OCI-LY7 (cell line): Measurements from ENCODE around the gene RADIL. TPM values are rescaled to one million over a fixed set of nuclear protein-coding genes. Genes with fewer than 3 reads are reported as not detected.

ENCODE experiments used
- BruUV-seq: library from RNA; stranded (reverse); fragments of 400-500 nt; replicated peaks from 2 replicates; lab custom pipeline; 2021; lab: Mats Ljungman, UMichigan
- CTCF ChIA-PET: fragments of 300-600 bp; sonication (Branson Sonifier 250); formaldehyde crosslinking; loops from one replicate; lab custom pipeline; 2022; ENCODE audit warnings: antibody characterized with exemption; ENCODE audit not compliant: unreplicated experiment; lab: Charles Lee
- POLR2A ChIA-PET: fragments of 300-600 bp; sonication (Branson Sonifier 250); formaldehyde crosslinking; loops from one replicate; lab custom pipeline; 2022; ENCODE audit warnings: antibody characterized with exemption; lab: Charles Lee
- DNase-seq: peaks from one replicate; pipeline ENCODE4 v3.0.0-alpha.2; 2015; ENCODE audit warnings: low spot score
- H2AFZ ChIP-seq: fragments of 200-600 bp; sonication (generic), shearing (Covaris generic); 2 replicates; pipeline ENCODE4 v1.6.1; 2014; ENCODE audit warnings: mild to moderate bottlenecking, antibody characterized with exemption, low read length, moderate library complexity
- H3K27ac ChIP-seq: fragments of 200-600 bp; sonication (generic); 2 replicates; pipeline ENCODE4 v1.5.1; 2014; ENCODE audit warnings: mixed run types, low read depth, mild to moderate bottlenecking, moderate library complexity, low read length, inconsistent platforms; ENCODE audit not compliant: poor library complexity, severe bottlenecking
- H3K36me3 ChIP-seq: fragments of 200-600 bp; sonication (generic); 2 replicates; pipeline ENCODE4 v1.6.1; 2014; ENCODE audit warnings: mild to moderate bottlenecking, antibody characterized with exemption, low read length, moderate library complexity, mixed read lengths; ENCODE audit not compliant: insufficient read depth
- H3K4me1 ChIP-seq: fragments of 200-600 bp; sonication (generic); 2 replicates; pipeline ENCODE4 v1.5.1; 2014; ENCODE audit warnings: mild to moderate bottlenecking, low read length; ENCODE audit not compliant: insufficient read depth, poor library complexity, severe bottlenecking
- H3K4me2 ChIP-seq: fragments of 200-600 bp; sonication (generic); 2 replicates; pipeline ENCODE4 v1.6.1; 2014; ENCODE audit warnings: mild to moderate bottlenecking, low read length
- H3K4me3 ChIP-seq: fragments of 200-600 bp; sonication (generic); 2 replicates; pipeline ENCODE4 v1.5.1; 2014; ENCODE audit warnings: mild to moderate bottlenecking, low read depth, low read length; ENCODE audit not compliant: poor library complexity, severe bottlenecking
- H3K79me2 ChIP-seq: fragments of 200-600 bp; sonication (generic); 2 replicates; pipeline ENCODE4 v1.6.1; 2016; ENCODE audit warnings: low read depth, mild to moderate bottlenecking, low read length, moderate library complexity, mixed read lengths; ENCODE audit not compliant: insufficient read depth
- H3K9me2 ChIP-seq: fragments of 200-600 bp; sonication (generic); 2 replicates; pipeline ENCODE4 v1.6.1; 2016; ENCODE audit warnings: mild to moderate bottlenecking, low read length, mixed read lengths; ENCODE audit not compliant: insufficient read depth
- H3K9me3 ChIP-seq: fragments of 200-600 bp; sonication (generic); 2 replicates; pipeline ENCODE4 v1.6.1; 2014; ENCODE audit warnings: mild to moderate bottlenecking, mixed run types, low read length, mixed read lengths
- H4K20me1 ChIP-seq: fragments of 200-600 bp; sonication (generic); 2 replicates; pipeline ENCODE4 v1.6.1; 2014; ENCODE audit warnings: mild to moderate bottlenecking, antibody characterized with exemption, low read length, moderate library complexity, mixed read lengths; ENCODE audit not compliant: insufficient read depth
- CTCF ChIP-seq: fragments of 200-600 bp; sonication (generic); conservative IDR thresholded peaks from 2 replicates; pipeline ENCODE4 v1.5.1; 2014; ENCODE audit warnings: mild to moderate bottlenecking, antibody characterized with exemption, low read length, moderate library complexity, mixed read lengths
- intact Hi-C: fragments of 100-400 bp; cut with micrococcal nuclease; formaldehyde crosslinking; loops from one replicate; pipeline ENCODE4 v1.10.0; 2022; ENCODE audit not compliant: unreplicated experiment
- total RNA-seq, 2 experiments: library from RNA; depleted of rRNA in 1 of 2; stranded (reverse); fragments of >200 nt in 1 of 2; shearing (Covaris generic) in 1 of 2; gene quantifications; 2 replicates each; pipeline ENCODE4 v1.2.3, GENCODE V29; 2014 to 2022

RADIL gene
- total RNA-seq, 2 experiments from 2014 or later, result 0.34 TPM; not detected in 1

GRCh38 chr7:4799508-4800268 is 83.8 kb downstream of the RADIL start:
- ChIA-PET POLR2A (no interaction called here), CTCF (interaction anchor here (0.6 kb wide), 2 partner anchors 287 to 832 kb away, joined by 3 to 8 read pairs; no protein-coding TSS in a partner anchor)
- H4K20me1 ChIP-seq, result no peaks in the 10 kb centered on the region
- no peaks in the 10 kb centered on the region for H3K9me2 ChIP-seq
- H3K4me3 ChIP-seq, result no peak overlapping the region
- no peak for DNase-seq
- peaks cover 3% of the 10 kb centered on the region for H3K36me3 ChIP-seq
- no peak overlapping the region for H3K4me2 ChIP-seq
- TF ChIP-seq CTCF, result no peak
- no peaks in the 10 kb centered on the region for H3K79me2 ChIP-seq
- no peaks in the 10 kb centered on the region for H3K9me3 ChIP-seq
- intact Hi-C loops, result no loop called here
- BruUV-seq, result no TSS peak
- H2AFZ ChIP-seq, result no peak overlapping the region
- H3K27ac ChIP-seq, result no peak overlapping the region
- H3K4me1 ChIP-seq, result no peaks in the 10 kb centered on the region

DNA sequence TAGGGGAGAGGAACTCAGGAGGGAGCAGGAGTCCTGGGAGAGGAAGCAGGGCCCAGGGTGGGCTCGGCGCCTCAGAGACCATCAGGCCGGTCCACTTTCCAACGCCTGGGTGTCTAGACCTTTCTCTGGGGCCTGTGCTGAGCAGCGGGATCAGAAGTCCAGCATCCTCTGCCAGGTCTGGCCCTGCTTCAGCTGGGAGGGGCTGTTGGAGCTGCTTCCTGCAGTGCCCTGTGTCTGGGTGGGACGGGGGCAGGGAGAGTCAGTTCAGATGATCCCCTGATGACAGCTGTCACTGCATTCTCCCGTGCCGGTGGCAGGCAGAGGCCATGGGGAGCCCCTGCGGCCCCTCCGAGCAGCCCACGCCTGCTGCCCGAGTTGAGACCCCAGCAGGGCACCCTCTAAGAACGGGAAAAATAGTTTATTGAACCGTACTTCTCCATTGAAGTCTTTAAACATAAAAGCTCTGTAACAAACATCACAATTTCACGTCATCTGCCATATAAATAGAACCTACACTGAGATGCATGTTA is 84.7 kb downstream of the RADIL start:
- BruUV-seq, result no TSS peak
- Histone ChIP-seq H3K36me3 (peaks cover 6% of the 10 kb centered on the region), H4K20me1 (no peaks in the 10 kb centered on the region), H3K27ac (no peak overlapping the region), H3K9me2 (no peaks in the 10 kb centered on the region), H3K4me3 (no peak overlapping the region), H3K9me3 (no peaks in the 10 kb centered on the region), H2AFZ (no peak overlapping the region), H3K4me2 (no peak overlapping the region), H3K79me2 (no peaks in the 10 kb centered on the region), H3K4me1 (no peaks in the 10 kb centered on the region)
- DNase-seq, result no peak
- intact Hi-C loops, result loop anchor here (1.0 kb wide), 1 partner anchor 287 kb away; no protein-coding TSS in a partner anchor
- ChIA-PET CTCF (interaction anchor here (0.6 kb wide), 2 partner anchors 103 to 288 kb away, joined by 5 to 8 read pairs; no protein-coding TSS in a partner anchor), POLR2A (no interaction called here)
- no peak for TF ChIP-seq CTCF
